GM19438 (cell line): ENCODE measurements around the gene TNS4.
"Not testable (repeated sequence)": the region's sequence is repeated elsewhere in the genome, so short reads cannot be mapped to it uniquely, and the experiment has no call there.

Source experiments
- ATAC-seq: cut with Tn5 transposase; IDR thresholded peaks from one replicate; pipeline ENCODE4 v1.9.1; 2021; ENCODE audit warnings: low read depth; ENCODE audit not compliant: unreplicated experiment

Gene TNS4

DNA sequence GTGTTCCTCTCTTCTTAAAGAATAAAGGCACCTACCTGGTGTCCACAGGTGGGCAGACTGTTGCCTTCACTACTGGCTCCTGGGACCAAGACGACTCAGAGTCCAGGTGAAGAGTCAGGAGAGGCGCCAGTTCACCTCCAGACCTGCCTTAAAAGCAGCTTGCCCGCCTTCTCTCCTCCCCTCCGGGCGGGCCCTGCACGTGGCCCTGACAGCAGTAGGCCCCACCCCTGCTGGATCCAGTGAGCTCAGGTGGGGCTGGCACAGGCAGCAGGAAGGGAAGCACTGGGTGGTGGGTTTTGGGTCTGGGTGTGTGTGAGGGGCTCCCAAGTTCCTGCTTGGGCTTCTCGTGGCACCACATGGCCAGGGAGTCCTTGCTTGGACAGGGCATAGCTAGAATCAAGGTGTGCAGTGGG is at the start of gene TNS4:
TNS4 (minus strand) TSS at position 125 of the 413 bp plus-strand sequence. CDS start 5,198 bp downstream, outside the sequence.
- ATAC-seq = no peak

DNA sequence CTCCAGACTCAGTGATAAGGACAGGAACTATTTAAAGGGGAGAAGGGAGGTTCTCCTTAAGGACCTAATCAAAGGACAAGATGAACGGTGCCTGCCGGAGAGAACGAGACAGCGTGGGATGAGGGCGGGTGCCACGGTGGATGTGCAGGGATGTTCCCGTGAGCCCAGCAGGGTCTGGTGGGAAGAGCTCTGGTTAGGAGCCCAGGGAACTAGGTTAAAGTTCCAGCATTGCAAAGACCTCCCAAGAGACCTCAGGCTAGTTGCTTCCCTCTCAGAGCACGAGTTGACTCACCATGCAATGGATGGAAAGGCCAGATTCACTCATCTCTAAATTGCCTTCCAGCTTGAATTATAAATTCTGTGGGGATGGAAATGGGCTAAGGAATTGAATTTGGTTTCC is 49.2 kb upstream of the TNS4 start:
- ATAC-seq = no peak

DNA sequence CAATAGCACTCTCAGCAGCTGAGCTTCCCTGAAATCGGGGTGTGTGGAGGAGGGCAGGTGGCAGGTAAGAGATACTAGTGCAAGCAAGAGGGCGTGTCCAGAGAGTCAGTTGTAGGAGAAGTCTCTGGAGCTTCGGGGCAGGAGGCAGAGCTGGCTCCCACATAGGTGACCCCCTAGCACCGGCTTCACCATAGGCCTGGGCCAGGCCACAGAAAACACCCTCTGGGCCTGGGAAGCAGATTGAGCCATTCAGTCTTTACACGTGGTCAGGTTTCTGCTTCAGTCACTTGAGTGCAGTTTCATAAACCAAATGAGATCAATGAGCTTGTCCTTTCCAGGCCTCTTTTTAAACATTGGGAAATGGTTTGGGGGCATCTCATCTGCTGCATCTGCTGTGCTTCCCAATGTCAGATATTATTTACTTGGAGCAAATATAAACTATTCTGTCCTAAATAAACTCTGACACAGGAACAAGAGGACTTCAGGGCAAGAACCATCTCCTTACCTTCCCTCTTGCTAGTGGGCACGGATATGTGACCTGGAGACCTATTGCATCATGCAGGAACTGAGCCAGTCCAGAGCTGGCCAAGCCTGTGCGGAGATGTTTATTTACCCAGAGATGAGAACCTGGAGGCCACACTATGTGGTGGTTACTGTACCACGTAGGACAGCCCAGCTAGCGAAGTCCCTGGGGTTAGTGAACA is 47.7 kb upstream of the TNS4 start:
- ATAC-seq = no peak

DNA sequence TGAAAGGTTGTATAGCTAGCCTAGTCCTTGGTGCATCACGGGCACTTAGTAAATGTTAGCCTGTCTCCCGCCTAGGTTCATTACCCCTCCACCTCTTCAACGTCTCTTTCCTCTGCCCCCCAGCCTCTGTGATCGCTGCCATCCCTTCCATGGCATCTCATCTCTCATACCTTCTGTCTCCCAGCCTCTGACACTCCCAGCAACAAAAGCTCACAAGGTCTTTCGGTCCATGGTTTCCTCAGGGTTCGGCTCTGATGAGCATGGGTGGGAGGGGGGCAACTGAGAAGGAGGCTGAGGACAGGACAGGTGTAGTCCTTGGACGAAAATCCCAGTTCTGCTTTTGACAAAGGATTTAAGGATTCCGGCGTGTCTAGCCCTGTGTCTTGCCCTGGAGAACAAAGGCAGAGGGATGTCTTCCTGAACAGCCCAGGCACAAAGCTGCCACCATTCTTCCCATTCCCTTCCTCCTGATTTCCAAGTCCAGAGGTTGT is 47.1 kb upstream of the TNS4 start:
- no peak for ATAC-seq

DNA sequence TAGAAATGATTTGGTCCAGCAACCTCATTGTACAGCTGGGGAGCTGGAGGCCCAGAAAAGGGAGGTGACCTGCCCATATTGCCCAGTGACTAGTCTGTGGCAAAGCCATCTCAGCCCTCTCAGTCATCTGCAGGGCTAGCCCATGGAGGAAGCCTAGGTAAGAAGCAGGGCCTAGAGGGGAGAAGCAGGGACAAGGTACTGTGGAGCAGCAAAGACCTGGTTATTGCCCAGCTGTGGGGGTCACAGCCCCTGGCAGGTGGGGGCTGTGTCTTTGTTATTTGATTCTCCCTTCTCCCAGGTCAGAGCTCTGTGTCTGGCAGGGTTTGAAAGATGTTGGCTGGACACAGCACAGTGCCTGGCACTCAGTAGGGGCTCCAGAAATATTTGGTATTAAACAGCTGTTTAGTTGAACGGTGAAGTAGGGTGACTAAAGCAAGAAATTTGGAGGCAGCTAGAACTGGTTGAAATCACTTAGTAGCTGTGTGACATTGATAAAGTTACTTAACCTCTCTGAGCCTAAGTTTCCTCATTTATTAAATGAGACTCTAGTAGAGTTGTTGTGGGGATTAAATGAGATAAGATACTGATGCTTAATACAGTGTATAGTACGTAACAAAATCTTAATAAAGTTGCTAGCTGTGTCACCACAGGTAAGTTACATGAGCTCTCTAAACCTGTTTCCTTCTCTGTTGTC is 46.5 kb upstream of the TNS4 start:
- no peak for ATAC-seq

GRCh38 chr17:40547079-40547784 is 45.8 kb upstream of the TNS4 start:
- no peak for ATAC-seq

GRCh38 chr17:40546497-40546896 is 45.1 kb upstream of the TNS4 start:
- not testable (repeated sequence) for ATAC-seq

GRCh38 chr17:40545660-40546059 is 44.2 kb upstream of the TNS4 start:
- no peak for ATAC-seq

- no peak for ATAC-seq
These were observed 41.4 kb upstream of the TNS4 start for GRCh38 chr17:40542558-40543411.

GRCh38 chr17:40541873-40542557 is 40.6 kb upstream of the TNS4 start:
- ATAC-seq = no peak

DNA sequence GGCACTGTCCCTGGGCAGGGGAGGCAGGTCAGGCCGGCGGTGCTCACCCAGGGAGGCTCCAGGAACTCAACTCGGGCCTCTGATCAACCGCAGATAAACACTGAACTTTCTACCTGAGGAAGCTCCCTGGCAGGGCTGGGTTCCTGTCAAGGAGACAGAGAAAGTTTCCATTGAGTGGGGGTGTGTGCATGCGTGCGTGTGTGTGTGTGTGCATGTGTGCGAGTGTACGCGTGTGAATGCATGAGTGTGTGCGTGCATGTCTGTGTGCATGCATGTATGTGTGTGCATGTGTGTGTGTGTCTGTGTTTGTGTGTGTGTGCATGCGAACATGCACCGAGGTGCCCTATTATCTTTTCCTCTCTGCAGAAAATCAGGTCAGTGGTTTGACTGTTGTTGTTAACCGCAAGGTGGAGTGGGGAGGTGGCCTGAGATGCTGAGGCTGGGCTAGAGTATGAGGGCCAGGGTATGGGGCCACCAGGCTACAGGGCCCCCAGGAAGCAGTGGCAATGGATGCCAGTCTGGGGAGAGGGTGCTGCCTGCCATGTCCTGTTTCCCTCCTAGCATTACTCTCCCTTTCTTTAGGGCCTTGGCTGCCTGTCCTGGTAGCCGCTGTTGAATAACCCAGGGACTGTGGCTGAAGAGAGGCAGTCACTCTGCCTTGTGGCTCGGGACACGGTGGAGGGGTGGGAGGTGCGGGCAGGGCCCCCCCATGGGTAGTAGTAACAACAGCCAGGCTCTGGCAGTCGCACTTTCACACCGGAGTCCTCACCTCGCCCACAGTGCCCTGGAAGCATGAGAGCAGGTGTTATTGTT is 39.8 kb upstream of the TNS4 start:
- no peak for ATAC-seq

DNA sequence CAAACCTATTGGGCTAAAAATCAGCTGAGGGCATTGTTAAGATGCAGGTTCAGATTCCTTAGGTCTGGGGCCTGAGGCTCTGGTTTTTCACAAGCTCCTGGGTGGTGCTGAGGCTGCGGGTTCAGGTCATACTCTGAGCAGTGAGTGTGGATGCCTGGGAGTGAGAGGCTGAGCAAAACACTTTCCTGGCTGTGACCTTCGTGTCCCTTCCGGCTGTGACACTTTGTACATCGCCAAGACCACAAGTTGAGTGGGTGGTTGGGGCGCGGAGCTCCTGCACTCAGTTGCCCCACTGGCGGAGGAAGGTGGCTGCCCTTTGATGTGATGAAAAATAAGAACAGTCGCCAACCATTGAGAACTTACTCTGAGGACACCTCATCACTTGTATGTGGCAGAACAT is 39.0 kb upstream of the TNS4 start:
- no peak for ATAC-seq

DNA sequence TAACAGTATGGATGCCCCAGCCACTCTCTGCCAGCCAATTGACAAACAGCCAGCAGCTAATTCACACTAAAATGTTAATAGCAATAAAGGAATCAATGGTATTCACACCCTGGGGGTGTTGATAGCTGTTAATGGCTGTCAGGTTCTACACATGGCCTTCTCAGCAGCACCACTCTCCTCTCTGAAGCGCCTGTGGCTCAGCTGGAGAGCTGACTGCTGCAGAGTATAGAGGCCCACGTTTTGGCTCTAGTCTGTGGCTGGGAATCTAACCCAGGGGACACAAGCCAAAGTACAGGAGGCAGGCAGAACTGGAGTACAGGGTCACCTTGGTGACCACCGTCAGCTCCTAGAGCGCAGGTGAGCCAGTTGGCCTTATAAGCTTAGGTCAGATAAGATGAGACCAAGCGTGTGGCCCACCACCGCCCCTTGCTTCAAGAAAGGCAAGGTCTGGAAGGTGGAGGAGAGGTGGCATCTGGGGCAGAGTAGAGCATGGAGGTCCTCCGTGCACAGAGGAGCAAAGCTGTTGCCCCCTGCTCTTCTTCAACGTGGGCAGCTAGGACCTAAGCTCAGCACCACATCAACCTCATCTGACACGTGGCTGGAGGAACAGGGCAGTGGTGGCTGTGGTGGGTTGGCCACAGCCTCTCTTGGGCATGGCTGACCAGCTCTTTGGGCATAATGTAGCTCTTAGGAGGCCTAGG is 38.4 kb upstream of the TNS4 start:
- ATAC-seq = no peak

DNA sequence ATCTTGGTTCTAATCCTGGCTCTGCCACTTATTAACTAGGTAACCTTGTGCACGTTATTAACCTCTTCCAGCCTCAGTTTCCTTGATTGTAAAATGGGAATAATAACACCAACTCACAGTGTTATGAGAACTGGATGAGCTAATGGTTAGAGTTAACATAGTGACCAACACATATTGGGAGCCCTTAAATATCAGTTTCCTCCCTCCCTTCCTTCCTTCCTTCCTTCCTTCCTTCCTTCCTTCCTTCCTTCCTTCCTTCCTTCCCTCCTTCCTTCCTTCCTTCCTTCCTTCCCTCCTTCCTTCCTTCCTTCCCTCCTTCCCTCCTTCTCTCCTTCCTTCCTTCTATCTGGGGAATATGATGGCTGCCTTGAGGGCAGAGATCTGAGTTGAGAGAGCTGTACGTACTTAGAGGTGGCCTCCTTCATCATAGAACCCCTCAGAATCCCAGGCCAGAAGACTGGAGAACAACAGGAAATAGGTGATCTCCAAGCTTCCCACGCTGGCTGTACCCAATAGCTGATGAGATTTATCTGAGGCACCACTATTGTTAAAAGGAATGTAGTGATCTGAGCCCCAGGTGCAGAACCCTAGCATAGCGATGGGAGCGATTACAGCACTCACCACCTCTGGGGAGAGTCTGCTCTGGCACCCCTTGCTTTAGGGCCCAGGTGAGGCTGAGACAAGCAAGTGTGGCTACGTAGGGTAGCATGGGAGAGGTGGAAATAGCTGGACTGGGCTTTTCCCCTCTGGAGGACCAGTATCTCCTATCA is 37.7 kb upstream of the TNS4 start:
- ATAC-seq = no peak

DNA sequence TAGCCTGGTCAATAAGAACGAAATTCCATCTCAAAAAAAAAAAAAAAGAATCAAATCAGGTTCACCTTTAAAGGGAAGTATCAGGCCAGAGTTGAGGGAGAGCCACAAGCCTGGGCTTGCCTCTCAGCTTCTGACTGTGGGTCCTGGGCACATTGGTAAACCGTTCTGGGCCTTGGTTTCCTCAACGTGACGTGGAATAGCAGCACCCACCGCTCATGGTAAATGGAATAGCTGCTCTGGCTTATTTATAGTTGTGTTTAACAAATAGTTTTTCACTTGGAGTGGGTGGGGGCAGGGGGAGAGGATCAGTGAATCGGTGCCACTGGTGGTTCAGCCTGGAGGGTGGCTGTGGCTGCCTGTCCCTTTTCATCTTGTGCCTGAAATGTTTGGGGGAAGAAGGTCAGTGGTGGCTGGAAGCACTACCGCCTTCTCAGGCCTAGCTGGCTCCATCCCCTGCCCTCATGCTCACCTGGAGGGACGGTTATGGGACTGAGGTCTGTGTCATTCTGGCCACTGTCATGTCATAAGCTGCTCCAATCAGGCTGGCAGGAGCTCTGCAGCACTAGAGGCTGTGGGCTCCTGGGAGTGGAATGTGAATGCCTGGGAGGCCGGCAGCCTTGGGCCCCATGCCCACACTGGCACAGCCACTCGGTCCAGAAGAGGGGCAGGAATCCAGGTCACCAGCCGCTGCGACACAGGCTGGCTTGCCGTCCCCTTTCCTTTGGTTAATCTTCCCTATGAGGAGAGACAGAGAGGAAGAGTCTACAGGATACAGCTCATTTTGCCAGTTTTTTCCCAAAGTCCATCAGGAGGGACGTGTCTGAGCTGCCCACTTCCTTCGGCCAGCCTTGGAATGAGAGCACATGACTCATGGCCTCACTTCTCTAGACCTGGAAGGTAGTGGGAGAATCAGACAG is 36.9 kb upstream of the TNS4 start:
- no peak for ATAC-seq

GRCh38 chr17:40536295-40537171 is 35.1 kb upstream of the TNS4 start:
- ATAC-seq = no peak
